C4-2B (cell line): Measurements from ENCODE around the gene MYO1E.

Experiments
- CTCF ChIP-seq: fragments of 450-650 bp; conservative IDR thresholded peaks from 2 replicates; pipeline ENCODE4 v1.5.1; 2017; ENCODE audit warnings: mild to moderate bottlenecking
- ZFX ChIP-seq: fragments of 450-650 bp; IDR thresholded peaks from 2 replicates; pipeline ENCODE4 v1.6.1; 2017

GRCh38 chr15:59155431-59155830, 217.2 kb downstream of the MYO1E start:
- TF ChIP-seq CTCF (no peak), ZFX (no peak)
